NCI-H1092 (cell line): ENCODE measurements around the gene EIF4G3.
"Not testable (repeated sequence)": the region's sequence is repeated elsewhere in the genome, so short reads cannot be mapped to it uniquely, and the experiment has no call there.

Experiments used
- DNase-seq: peaks from one replicate; lab custom pipeline; 2025; lab: John Stamatoyannopoulos, UW

Gene EIF4G3, protein sequence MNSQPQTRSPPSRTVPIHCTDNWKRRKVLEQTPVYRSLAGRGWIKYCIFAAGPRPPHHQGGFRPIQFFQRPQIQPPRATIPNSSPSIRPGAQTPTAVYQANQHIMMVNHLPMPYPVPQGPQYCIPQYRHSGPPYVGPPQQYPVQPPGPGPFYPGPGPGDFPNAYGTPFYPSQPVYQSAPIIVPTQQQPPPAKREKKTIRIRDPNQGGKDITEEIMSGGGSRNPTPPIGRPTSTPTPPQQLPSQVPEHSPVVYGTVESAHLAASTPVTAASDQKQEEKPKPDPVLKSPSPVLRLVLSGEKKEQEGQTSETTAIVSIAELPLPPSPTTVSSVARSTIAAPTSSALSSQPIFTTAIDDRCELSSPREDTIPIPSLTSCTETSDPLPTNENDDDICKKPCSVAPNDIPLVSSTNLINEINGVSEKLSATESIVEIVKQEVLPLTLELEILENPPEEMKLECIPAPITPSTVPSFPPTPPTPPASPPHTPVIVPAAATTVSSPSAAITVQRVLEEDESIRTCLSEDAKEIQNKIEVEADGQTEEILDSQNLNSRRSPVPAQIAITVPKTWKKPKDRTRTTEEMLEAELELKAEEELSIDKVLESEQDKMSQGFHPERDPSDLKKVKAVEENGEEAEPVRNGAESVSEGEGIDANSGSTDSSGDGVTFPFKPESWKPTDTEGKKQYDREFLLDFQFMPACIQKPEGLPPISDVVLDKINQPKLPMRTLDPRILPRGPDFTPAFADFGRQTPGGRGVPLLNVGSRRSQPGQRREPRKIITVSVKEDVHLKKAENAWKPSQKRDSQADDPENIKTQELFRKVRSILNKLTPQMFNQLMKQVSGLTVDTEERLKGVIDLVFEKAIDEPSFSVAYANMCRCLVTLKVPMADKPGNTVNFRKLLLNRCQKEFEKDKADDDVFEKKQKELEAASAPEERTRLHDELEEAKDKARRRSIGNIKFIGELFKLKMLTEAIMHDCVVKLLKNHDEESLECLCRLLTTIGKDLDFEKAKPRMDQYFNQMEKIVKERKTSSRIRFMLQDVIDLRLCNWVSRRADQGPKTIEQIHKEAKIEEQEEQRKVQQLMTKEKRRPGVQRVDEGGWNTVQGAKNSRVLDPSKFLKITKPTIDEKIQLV (N-terminal part only)

DNA sequence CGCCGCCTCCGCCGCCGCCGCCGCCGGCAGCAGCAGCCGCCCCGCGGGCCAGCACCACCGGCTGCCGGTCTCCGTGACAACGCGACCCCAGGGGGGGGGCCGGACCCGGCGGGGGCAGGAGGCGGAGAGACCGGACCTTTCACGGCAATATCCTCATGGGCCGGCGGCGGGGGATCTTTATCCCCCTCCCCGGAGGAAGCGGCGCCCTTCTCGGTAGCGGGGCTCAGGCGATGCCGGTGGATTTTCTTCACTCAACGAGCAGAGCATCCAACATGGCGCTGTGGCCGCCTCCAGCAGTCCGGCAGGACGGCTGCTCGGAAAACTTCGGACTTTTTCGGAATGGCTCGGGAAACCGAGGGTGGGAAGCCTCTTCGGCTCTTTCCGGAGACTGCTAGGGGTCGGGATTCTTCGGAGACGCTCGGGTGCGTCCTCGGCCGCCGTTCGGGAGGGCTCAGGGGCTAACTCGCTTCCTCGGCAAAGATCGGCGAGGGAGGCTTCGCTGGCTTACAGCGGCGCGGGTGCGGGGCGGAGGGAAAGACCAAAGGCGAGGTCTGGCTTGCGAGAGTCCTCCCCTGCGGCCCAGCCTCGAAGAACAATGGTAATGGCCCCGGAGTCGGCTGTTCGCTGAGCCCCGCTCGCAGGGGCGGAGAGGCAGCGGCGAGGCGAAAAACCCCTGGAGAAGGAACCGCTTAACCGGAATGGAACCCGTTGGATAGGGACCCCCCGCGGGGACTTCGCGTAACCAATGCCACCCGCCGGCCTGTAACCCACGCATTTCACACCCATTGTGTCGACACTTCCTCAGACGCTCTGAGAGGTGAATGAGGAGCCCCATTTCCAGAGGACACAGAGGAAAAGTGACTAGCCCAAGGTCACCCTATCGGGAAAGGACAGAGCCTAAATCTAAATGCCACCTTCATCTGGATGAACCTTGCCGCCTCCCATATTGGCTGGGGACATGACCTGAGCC lies at the start of gene EIF4G3:
Gene EIF4G3, minus strand, starts transcription at position 312 of the 970 bp plus-strand sequence. CDS start 174,155 bp downstream, outside the sequence.
- peak; percentile 100 for DNase-seq

DNA sequence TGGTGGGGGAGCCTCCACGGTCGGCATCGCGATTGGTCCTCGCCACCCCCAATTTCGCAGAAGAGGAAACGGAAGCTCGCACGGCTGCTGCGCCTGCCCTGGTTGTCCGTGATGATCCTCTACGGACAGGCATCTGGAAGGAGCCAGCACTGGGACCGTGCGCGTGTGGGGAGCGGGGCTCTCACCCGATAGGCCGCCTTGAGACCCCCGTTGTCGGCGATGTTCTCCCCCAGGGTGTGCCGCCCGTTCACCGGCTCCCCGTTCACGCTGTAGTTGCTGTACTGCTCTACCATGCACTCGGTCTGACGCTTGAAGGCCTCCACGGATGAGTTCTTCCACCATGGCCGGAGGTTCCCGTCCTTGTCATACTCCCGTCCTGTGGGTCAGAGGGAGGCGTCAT lies 48.4 kb upstream of the EIF4G3 start:
- DNase-seq = no peak

DNA sequence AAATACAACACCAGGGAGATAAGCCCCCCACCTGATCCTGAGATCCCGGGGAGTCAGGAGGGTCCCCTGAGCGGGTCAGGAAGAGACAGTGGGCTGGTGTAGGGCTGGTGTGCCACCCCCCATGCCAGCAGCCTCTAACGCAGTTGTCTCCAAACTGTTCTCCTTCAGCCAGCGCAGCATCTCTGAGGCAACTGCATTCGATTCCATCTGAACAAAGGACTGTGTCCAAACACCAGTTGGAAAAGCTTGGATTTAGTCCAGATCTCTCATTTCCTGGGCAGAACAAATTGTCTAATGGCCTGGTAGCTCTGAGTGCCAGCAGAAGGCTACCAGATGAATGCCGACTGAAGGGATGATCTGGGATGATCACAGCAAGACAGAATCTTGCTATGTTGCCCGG lies 44.1 kb upstream of the EIF4G3 start:
- DNase-seq = peak; percentile 89

DNA sequence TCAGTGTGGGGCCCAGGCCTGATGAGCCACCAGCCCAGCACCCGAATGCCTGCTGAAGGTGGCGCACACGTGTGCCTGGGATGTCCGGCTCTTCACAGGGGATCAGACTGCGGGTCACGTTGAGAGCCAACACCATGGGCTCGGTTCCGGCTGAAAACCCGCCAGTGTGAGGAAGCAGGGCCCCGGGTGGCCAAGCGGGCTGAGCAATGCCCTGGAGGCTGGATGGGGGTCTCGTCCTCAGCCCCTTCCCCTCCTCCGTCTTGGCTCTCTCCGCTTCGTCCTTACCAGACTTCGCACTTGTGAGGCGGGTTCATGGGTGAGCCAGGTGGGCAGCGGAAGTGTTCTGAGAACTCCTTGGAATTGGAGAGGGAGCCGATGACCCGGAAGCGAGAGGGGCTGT lies 43.0 kb upstream of the EIF4G3 start:
- no peak for DNase-seq

DNA sequence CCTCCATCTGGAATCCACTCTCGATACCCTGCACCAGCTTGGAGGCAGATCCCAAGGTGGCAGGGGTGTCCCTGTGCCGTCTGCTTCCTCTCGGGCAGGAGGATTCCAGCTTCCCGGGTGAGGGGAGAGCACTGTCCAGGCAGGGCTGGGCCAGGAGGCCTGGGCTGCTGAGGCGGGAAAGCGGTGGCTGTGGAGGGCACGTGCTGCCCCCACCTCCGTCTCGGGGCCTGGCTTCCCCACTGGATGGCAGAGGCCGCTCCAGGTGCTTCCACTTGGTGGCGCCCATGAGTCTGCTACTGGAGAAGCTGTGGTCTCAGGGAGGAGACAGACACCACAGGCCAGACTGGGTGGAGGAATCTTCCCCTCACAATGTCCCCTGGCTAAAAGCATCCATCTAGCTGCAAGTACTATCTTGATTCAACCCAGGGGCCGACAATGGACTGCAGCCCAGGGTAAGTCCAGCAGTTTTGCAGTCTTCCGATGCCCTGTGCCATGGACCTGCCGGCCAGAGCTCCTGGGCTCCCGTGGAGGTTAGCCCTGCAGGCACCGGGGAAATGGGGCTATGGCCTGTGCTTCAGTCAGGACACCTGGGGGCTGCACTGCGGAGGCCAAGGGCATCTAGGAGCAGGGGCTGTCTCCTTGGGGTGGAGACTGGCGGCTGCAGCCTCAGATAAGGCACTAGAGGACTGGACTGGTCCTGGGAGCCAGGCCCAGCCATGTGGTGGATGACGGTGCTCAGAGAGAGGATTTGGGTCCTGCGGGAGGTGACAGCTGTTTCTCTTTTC lies 41.3 kb upstream of the EIF4G3 start:
- no peak for DNase-seq

DNA sequence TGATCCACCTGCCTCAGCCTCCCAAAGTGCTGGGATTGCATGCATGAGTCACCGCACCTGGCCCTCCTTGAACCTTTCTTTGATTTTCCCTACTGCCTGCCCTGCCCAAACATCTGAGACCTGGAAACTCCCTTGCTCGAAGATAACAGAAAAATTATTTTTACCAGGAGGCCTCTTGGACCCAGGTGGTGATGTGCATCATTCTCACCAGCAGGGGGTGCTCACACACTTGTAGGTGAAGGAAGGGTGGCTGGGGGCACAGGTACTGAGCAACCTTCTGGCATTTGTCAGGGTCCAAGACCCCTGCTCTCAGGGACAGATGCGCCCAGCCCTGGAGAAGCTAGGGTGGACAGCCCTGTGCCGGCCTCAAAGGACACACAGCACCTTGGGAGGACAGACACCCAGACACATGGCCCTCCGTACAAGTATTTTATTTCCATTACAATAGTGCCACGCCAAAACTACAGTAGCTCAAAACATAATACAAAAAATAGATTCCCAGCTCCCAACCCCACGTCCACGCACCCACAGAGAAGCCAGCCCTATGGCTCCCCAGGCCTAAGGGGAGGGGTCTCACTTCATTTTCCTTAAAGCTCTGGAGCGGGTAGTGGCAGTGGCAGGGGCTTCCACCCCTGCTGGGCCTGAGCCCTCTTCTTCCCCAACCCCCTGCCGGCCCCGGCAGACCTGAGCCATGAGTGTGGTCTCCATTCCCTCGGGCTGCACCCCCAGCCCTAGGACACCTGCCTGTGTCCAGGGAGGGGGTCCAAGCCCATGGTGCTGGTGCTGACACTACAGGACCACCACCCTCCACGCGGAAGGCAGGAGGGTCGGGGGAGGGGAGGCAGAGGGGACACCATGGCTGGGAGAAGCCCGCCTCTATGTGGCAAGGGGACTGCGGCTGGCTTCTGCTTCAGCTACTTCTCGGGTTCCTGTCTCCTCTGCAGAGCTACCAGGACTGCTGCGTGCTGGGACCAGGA lies 40.4 kb upstream of the EIF4G3 start:
- DNase-seq = peak; percentile 41

DNA sequence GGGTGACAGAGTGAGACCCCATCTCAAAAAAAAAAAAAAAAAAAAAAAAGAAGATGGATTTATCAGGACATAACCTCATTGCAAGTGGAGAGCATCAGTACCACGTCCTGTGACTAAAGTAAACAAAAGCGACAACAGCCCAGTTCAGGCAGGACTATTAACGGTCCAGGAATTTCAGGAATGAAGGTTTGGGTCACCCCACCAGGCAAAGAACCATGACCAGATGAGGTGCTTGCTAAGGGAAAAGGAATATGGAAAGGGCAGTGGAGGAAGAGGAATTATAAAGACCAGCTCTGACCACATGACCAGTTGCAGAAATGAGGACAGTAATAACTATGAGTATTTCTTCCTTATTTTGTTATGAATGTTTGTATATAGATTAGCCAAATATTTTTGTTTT lies 35.4 kb upstream of the EIF4G3 start:
- DNase-seq = no peak

DNA sequence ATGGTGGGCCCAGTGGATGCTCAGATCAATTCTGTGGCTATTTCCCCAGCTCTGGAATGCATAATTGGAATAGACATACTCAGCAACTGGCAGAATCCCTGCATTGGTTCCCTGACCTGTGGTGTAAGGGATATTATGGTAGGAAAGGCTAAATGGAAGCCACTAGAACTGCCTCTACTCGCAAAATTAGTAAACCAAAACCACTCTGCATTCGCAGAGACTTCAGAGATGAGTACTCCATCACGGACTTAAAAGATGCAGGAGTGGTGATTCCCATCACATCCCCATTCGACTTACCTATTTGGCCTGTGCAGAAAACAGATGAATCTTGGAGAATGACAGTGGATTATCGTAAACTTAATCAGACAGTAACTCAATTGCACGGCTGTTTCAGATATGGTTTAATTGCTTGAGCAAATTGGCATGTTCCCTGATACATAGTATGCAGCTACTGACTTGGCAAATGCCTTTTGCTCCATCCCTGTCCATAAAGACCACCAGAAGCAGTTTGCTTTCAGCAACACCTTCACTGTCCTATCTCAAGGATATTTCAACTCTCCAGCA lies 31.5 kb upstream of the EIF4G3 start:
- not testable (repeated sequence) for DNase-seq

DNA sequence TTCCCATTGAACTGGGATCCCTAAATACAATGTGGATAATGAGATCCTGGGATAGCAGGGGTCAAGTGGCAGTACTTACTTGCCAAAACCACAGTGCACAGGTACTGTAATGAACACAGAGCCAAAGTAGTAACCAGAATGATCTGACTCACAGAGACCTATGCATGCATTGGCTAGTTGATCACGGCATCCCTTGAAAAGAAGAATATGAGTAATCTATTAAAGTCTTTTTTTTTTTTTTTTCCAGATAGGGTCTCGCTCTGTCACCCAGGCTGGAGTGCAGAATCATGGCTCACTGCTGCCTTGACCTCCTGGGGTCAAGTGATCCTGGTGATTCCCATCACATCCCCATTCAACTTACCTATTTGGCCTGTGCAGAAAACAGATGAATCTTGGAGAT lies 29.4 kb upstream of the EIF4G3 start:
- no peak for DNase-seq

DNA sequence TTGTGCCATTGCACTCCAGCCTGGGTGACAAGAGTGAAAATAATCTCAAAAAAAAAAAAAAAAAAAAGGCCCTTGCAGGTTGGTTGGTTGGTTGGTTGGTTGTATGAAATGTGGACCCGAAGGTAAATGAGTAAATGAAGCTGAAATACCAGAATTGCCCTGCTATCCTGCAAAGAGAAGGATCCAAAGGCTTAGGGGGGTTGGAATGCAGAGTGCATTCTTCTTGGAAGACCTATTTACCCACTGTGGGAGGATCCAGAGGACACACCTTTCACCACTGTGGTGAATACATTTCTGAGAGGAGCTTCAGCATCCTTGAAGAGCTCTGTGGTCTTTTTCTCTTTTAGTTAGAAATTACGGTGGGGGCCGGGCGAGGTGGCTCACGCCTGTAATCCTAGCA lies 28.7 kb upstream of the EIF4G3 start:
- DNase-seq = no peak

DNA sequence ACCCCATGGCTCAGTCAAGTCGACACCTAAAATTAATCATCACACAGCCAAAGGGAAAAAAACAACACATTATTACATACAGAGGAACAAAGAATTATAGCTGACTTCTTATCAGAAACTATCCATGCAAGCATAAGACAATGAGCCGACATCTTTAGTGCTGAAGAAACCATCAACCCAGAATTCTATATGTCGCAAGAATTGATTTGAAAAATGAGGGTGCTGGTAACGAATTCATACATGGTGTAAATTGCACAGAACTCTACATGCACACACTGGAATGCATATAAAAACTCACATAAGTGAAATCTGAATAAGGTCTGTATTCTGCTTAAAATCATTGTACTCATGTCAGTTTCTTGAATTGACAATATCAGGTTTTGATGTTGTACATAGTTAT lies 25.0 kb upstream of the EIF4G3 start:
- DNase-seq = no peak

DNA sequence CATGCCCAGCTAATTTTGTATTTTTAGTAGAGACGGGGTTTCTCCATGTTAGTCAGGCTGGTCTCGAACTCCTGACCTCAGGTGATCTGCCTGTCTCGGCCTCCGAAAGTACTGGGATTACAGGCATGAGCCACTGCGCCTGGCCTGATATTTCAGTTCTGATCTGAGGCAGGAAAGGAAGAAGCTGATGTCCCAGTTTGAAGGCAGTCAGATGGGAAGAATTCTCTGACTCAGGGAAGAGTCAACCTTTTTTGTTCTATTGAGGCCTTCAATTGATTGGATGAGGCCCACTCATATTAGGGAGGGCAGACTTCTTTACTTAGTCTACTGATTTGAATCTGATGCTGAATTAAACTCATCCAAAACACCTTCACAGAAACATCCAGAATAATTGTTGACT lies 24.5 kb upstream of the EIF4G3 start:
- not testable (repeated sequence) for DNase-seq

DNA sequence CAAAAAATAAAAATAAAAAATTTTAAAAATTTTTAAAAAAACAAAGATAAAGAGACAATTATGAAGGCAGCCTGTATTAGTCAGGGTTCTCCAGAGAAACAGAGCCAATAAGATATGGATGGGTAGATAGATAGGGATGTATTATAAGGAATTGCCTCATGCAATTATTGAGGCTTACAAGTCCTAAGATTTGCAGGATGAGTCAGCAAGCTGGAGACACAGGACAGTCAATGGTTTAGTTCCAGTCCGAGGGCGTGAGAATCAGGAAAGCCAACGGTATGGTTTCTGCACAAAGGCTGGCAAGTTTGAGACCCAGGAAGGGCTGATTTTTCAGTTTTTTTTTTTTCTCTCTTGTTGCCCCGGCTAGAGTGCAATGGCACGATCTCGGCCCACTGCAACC lies 24.1 kb upstream of the EIF4G3 start:
- DNase-seq = no peak

DNA sequence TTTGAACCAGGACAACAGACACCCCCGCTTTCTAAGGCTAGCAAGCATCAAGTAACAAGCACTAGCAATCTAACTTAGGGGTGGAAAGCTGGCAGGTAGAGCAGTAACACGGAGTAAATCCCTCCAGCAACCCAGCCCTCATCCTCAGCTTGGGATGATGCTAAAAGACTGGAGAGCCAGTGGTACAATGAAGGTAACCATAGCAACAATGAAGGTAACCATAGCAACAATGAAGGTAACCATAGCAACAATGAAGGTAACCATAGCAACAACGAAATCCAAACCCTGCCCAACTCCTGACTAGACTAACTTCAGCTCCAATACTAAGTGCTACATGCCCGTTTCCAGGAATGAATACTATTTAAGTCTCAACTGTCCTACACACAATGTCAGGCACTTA lies 22.2 kb upstream of the EIF4G3 start:
- DNase-seq = no peak

DNA sequence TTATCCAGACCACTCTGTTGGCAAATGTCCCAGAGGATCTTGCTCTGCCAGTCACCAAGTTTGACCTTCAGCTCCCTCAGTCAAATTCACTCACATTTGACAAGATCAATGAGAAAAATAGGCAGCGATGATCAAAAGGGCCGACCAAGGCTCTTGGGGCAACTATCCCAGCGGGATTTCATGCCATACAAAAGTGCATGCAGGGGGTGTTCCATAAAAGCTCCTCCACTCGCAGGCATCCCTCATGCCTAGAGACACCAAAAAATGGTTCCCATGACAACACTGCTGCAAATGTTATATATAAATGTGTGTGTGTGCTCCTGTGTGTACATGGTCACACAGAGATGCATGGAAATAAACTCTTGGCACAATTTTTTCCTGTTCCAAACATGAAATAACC lies 16.2 kb upstream of the EIF4G3 start:
- DNase-seq = no peak

DNA sequence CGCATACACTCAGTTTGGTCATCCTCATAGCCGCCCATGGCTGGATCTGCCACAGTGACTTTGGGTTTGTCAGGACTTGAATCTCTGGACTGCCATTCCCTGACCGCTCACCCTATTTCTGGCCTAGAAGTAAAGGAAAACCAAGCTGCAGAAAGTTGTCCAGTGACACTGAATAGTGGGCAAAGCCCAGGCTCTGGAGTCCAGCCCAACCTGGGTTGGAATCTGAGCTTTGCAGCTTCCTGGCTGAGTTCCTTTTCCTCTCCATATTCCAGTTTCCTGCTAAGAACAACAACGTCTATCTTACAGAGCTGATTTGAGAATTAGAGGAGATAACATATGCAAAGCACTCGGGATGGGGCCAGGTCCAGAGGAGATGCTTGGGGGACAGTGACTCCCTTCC lies 15.6 kb upstream of the EIF4G3 start:
- no peak for DNase-seq

DNA sequence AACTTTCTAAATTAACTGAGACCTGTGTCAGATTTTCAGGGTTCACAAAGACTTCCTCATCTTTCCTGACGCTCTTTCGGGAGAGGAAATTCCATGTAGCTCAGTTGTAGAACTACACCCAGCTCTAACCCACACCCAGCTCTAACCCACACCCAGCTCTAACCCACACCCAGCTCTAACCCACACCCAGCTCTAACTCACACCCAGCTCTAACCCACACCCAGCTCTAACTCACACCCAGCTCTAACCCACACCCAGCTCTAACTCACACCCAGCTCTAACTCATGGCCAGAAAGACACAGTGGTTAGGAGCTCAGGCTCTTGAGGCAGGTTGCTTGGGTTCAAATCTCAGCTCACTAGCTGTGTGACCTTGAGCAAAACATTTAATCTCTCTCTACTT lies 14.1 kb upstream of the EIF4G3 start:
- not testable (repeated sequence) for DNase-seq

DNA sequence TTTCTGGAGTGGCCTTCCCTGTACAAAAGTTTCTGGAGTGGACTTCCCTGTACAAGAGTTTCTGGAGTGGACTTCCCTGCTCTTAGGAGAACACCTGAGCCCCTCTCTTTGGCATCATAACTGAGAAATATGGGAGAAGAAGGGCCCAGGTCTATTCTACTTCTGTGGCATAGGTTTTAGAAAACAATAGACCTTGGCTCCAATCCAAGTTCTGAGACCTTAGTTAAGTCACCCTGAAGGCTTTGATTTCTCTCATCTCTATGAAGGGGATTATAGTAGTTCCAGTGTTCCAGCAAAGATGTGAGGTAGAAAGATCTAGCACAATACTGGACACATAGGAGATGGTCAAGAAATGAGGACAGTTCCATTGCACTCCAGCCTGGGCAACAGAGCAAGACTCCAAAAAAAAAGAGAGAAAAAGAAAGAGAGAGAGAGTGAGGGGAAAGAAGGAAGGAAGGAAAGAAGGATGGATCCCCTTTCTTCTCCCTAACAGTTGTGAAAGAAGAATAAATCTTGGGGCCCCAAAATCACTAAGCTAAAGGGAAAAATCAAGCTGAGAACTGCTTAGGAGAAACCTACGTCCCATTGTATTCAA lies 13.3 kb upstream of the EIF4G3 start:
- no peak for DNase-seq

DNA sequence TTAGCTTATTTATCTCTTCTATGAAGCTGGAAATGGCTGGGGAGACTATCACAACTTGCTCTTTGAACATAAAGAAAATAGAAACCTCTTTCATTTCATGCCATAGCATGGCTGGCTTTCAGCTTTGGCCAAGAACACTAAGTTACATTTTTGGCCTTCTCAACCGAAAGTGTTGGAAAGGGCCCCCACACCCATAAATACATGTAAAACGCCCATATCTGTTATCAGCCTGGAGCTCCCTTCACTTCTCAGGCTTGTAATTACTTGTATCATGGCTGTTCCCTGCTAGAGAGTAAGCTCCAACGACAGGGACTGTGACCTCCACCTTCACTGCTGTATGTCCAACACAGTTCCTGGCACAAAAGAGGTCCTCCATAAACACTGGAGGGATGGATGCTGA lies 12.7 kb upstream of the EIF4G3 start:
- DNase-seq = no peak
